Measurements from ENCODE around the gene SHH. TPM values are rescaled to one million over a fixed set of nuclear protein-coding genes. Genes with fewer than 3 reads are reported as not detected.

Gene SHH
- total and polyA plus RNA-seq, 3 experiments from 2014 or later = not detected

- Histone ChIP-seq H3K4me3 (ENCODE audit: low read length) (no peak overlapping the region), H3K27me3 (ENCODE audit: insufficient read depth, low read length, poor library complexity, severe bottlenecking) (no peaks in the 10 kb centered on the region), H3K9me3 (ENCODE audit: low read length) (no peaks in the 10 kb centered on the region), H3K27ac (ENCODE audit: low read depth, low read length) (no peak overlapping the region), H3K4me1 (ENCODE audit: insufficient read depth, low read length) (no peaks in the 10 kb centered on the region), H3K36me3 (ENCODE audit: insufficient read depth, low read length) (peaks cover 15% of the 10 kb centered on the region)
- ChIA-PET CTCF (no interaction called here), POLR2A (no interaction called here)
- H3K36me3 Mint-ChIP-seq = peaks cover 16 to 81% (median 36%) of the 10 kb centered on the region in 3 donors
- peaks cover 2 to 6% of the 10 kb centered on the region in 2 donors for H3K27me3 Mint-ChIP-seq
- no peaks in the 10 kb centered on the region for H3K9me3 Mint-ChIP-seq
- H3K4me1 Mint-ChIP-seq = peaks cover 3 to 11% (median 7%) of the 10 kb centered on the region in 3 donors
- H3K4me3 Mint-ChIP-seq = no peak overlapping the region
- no peak for DNase-seq
- no peak overlapping the region for H3K27ac Mint-ChIP-seq
These were observed 30.8 kb downstream of the SHH start for GRCh38 chr7:155781433-155781832.

- no peaks in the 10 kb centered on the region for H3K4me1 ChIP-seq (ENCODE audit: insufficient read depth, low read length)
- DNase-seq = no peak
- peaks cover 0 to 6% (median 1%) of the 10 kb centered on the region in 3 donors for H3K4me1 Mint-ChIP-seq
- no peak overlapping the region for H3K4me3 Mint-ChIP-seq
- peaks cover 20% of the 10 kb centered on the region for H3K36me3 ChIP-seq (ENCODE audit: insufficient read depth, low read length)
- H3K36me3 Mint-ChIP-seq = peaks cover 16 to 86% (median 36%) of the 10 kb centered on the region in 3 donors
- no peak overlapping the region for H3K27ac ChIP-seq (ENCODE audit: low read depth, low read length)
- H3K27me3 Mint-ChIP-seq = peaks cover under 1 to 2% of the 10 kb centered on the region in 2 donors
- H3K9me3 ChIP-seq (ENCODE audit: low read length) = no peaks in the 10 kb centered on the region
- ChIA-PET CTCF (interaction anchor here (1.7 kb wide), 1 partner anchor 182 kb away, joined by 5 read pairs; no protein-coding TSS in a partner anchor), POLR2A (no interaction called here)
- no peak overlapping the region for H3K4me3 ChIP-seq (ENCODE audit: low read length)
- H3K9me3 Mint-ChIP-seq = no peaks in the 10 kb centered on the region
- H3K27ac Mint-ChIP-seq = no peak overlapping the region
- no peaks in the 10 kb centered on the region for H3K27me3 ChIP-seq (ENCODE audit: insufficient read depth, low read length, poor library complexity, severe bottlenecking)
These were observed 31.4 kb downstream of the SHH start for GRCh38 chr7:155780884-155781283.

DNA sequence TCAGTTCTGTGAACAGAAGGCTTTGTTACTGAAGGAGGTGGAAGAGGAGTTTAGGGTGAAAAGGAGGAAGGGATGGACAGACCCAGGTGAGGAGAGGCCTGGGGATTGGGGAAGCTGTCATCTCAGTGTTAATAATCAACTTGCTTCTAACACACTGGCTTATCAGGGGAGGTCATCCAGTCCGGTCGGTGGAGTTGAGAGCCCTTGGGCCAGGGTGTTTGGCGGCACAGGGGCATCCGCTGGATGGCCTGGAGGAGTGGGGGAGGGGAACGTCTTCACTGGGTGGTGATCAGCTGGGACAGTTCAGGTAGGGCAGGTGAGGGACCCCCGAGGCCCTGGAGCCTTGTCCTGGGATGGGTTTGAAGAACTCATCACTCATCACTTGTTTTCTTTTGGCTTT lies 33.9 kb downstream of the SHH start:
- peaks cover 8 to 96% (median 31%) of the 10 kb centered on the region in 3 donors for H3K36me3 Mint-ChIP-seq
- POLR2A ChIA-PET = no interaction called here

GRCh38 chr7:155776606-155777005 lies 35.7 kb downstream of the SHH start:
- H3K27ac Mint-ChIP-seq = no peak overlapping the region
- no peak for DNase-seq
- peaks cover 45% of the 10 kb centered on the region for H3K36me3 ChIP-seq (ENCODE audit: insufficient read depth, low read length)
- CTCF ChIA-PET = interaction anchor here (3.8 kb wide), 1 partner anchor 10 kb away, joined by 17 read pairs; no protein-coding TSS in a partner anchor
- H3K9me3 Mint-ChIP-seq = no peaks in the 10 kb centered on the region
- H3K36me3 Mint-ChIP-seq = peaks cover 8 to 95% (median 26%) of the 10 kb centered on the region in 3 donors
- H3K27ac ChIP-seq (ENCODE audit: low read depth, low read length) = no peak overlapping the region
- no peaks in the 10 kb centered on the region for H3K4me1 ChIP-seq (ENCODE audit: insufficient read depth, low read length)
- no peaks in the 10 kb centered on the region for H3K9me3 ChIP-seq (ENCODE audit: low read length)
- H3K27me3 ChIP-seq (ENCODE audit: insufficient read depth, low read length, poor library complexity, severe bottlenecking) = no peaks in the 10 kb centered on the region
- POLR2A ChIA-PET = no interaction called here
- H3K27me3 Mint-ChIP-seq = peaks cover 0 to 2% of the 10 kb centered on the region in 2 donors
- no peaks in the 10 kb centered on the region for H3K4me1 Mint-ChIP-seq
- H3K4me3 ChIP-seq (ENCODE audit: low read length) = no peak overlapping the region
- no peak overlapping the region for H3K4me3 Mint-ChIP-seq

More for the DNA sequence above, 33.9 kb downstream of the SHH start:
- Histone ChIP-seq H3K27me3 (ENCODE audit: insufficient read depth, low read length, poor library complexity, severe bottlenecking) (no peaks in the 10 kb centered on the region), H3K36me3 (ENCODE audit: insufficient read depth, low read length) (peaks cover 39% of the 10 kb centered on the region), H3K4me1 (ENCODE audit: insufficient read depth, low read length) (no peaks in the 10 kb centered on the region), H3K4me3 (ENCODE audit: low read length) (no peak overlapping the region), H3K27ac (ENCODE audit: low read depth, low read length) (no peak overlapping the region), H3K9me3 (ENCODE audit: low read length) (no peaks in the 10 kb centered on the region)
- DNase-seq = no peak
- Mint-ChIP-seq H3K27ac (peak overlapping the region in 1 of 8 donors; percentile 32), H3K27me3 (peaks cover 0 to 4% of the 10 kb centered on the region in 2 donors), H3K4me1 (peaks cover 0 to 3% (median 0%) of the 10 kb centered on the region in 3 donors), H3K4me3 (no peak overlapping the region), H3K9me3 (no peaks in the 10 kb centered on the region)
- CTCF ChIA-PET = interaction anchor here (3.8 kb wide), 1 partner anchor 11 kb away, joined by 17 read pairs; no protein-coding TSS in a partner anchor

DNA sequence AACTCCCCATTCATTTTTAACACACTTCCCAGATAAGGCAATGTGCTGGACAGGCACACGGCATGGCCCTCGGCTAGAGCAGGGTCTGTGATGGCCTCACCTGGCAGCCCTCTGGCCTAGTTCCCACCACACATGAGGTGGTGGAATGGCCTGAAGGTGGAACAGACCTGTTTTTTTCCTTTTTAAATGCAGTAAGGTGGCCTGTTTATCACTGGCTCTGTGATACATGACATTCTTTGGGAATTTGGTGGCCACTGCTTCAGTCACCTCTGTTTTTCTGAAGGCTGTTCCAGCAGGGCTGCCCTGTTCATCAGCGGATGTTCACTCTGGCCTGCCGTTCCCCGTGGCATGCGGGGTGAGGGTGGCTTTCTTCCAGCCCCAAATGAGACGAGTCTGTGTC lies 36.6 kb downstream of the SHH start:
- no peaks in the 10 kb centered on the region for H3K9me3 ChIP-seq (ENCODE audit: low read length)
- peaks cover 53% of the 10 kb centered on the region for H3K36me3 ChIP-seq (ENCODE audit: insufficient read depth, low read length)
- H3K9me3 Mint-ChIP-seq = no peaks in the 10 kb centered on the region
- H3K4me3 ChIP-seq (ENCODE audit: low read length) = no peak overlapping the region
- ChIA-PET POLR2A (no interaction called here), CTCF (interaction anchor here (3.8 kb wide), 1 partner anchor 9 kb away, joined by 17 read pairs; no protein-coding TSS in a partner anchor)
- peaks cover 4 to 93% (median 18%) of the 10 kb centered on the region in 3 donors for H3K36me3 Mint-ChIP-seq
- no peak overlapping the region for H3K27ac ChIP-seq (ENCODE audit: low read depth, low read length)
- H3K4me1 ChIP-seq (ENCODE audit: insufficient read depth, low read length) = no peaks in the 10 kb centered on the region
- no peak overlapping the region for H3K4me3 Mint-ChIP-seq
- peak overlapping the region in 1 of 8 donors; percentile 43 for H3K27ac Mint-ChIP-seq
- peaks cover 0 to 2% of the 10 kb centered on the region in 2 donors for H3K27me3 Mint-ChIP-seq
- DNase-seq = no peak
- H3K27me3 ChIP-seq (ENCODE audit: insufficient read depth, low read length, poor library complexity, severe bottlenecking) = no peaks in the 10 kb centered on the region
- peaks cover 0 to 1% (median 0%) of the 10 kb centered on the region in 3 donors for H3K4me1 Mint-ChIP-seq

GRCh38 chr7:155774947-155775346 lies 37.3 kb downstream of the SHH start:
- POLR2A ChIA-PET = no interaction called here
- H3K36me3 Mint-ChIP-seq = peaks cover 4 to 93% (median 16%) of the 10 kb centered on the region in 3 donors
- H3K4me1 Mint-ChIP-seq = peaks cover 0 to 1% (median 0%) of the 10 kb centered on the region in 3 donors
- Histone ChIP-seq H3K27me3 (ENCODE audit: insufficient read depth, low read length, poor library complexity, severe bottlenecking) (no peaks in the 10 kb centered on the region), H3K9me3 (ENCODE audit: low read length) (no peaks in the 10 kb centered on the region), H3K36me3 (ENCODE audit: insufficient read depth, low read length) (peaks cover 60% of the 10 kb centered on the region), H3K27ac (ENCODE audit: low read depth, low read length) (no peak overlapping the region), H3K4me1 (ENCODE audit: insufficient read depth, low read length) (no peaks in the 10 kb centered on the region), H3K4me3 (ENCODE audit: low read length) (no peak overlapping the region)
- peaks cover 0 to 2% of the 10 kb centered on the region in 2 donors for H3K27me3 Mint-ChIP-seq
- H3K27ac Mint-ChIP-seq = no peak overlapping the region
- CTCF ChIA-PET = no interaction called here
- no peaks in the 10 kb centered on the region for H3K9me3 Mint-ChIP-seq
- no peak for DNase-seq
- H3K4me3 Mint-ChIP-seq = no peak overlapping the region

- peaks cover 74% of the 10 kb centered on the region for H3K36me3 ChIP-seq (ENCODE audit: insufficient read depth, low read length)
- H3K4me3 Mint-ChIP-seq = no peak overlapping the region
- H3K4me3 ChIP-seq (ENCODE audit: low read length) = no peak overlapping the region
- H3K4me1 ChIP-seq (ENCODE audit: insufficient read depth, low read length) = no peaks in the 10 kb centered on the region
- H3K27me3 Mint-ChIP-seq = peaks cover 0 to 2% of the 10 kb centered on the region in 2 donors
- H3K27ac ChIP-seq (ENCODE audit: low read depth, low read length) = no peak overlapping the region
- no peaks in the 10 kb centered on the region for H3K9me3 Mint-ChIP-seq
- CTCF ChIA-PET = interaction anchor here (1.0 kb wide), 1 partner anchor 175 kb away, joined by 4 read pairs; no protein-coding TSS in a partner anchor
- H3K27me3 ChIP-seq (ENCODE audit: insufficient read depth, low read length, poor library complexity, severe bottlenecking) = no peaks in the 10 kb centered on the region
- POLR2A ChIA-PET = no interaction called here
- no peak overlapping the region for H3K27ac Mint-ChIP-seq
- H3K9me3 ChIP-seq (ENCODE audit: low read length) = no peaks in the 10 kb centered on the region
- H3K36me3 Mint-ChIP-seq = peaks cover 4 to 96% (median 19%) of the 10 kb centered on the region in 3 donors
- no peak for DNase-seq
- peaks cover 0 to 1% (median 0%) of the 10 kb centered on the region in 3 donors for H3K4me1 Mint-ChIP-seq
These were observed 38.7 kb downstream of the SHH start for GRCh38 chr7:155773531-155773930.

- ChIA-PET POLR2A (interaction anchor here (0.6 kb wide), 1 partner anchor 126 kb away, joined by 4 read pairs; the partner anchor contains the start of gene RBM33), CTCF (interaction anchor here (0.5 to 6.5 kb wide), 3 partner anchors 29 to 857 kb away, joined by 3 to 88 read pairs (median 3); no protein-coding TSS in a partner anchor)
- H3K9me3 Mint-ChIP-seq = no peaks in the 10 kb centered on the region
- no peak overlapping the region for H3K4me3 Mint-ChIP-seq
- Histone ChIP-seq H3K4me1 (ENCODE audit: insufficient read depth, low read length) (no peaks in the 10 kb centered on the region), H3K4me3 (ENCODE audit: low read length) (no peak overlapping the region), H3K36me3 (ENCODE audit: insufficient read depth, low read length) (peaks cover 80% of the 10 kb centered on the region), H3K27me3 (ENCODE audit: insufficient read depth, low read length, poor library complexity, severe bottlenecking) (no peaks in the 10 kb centered on the region), H3K9me3 (ENCODE audit: low read length) (no peaks in the 10 kb centered on the region), H3K27ac (ENCODE audit: low read depth, low read length) (no peak overlapping the region)
- H3K36me3 Mint-ChIP-seq = peaks cover 0 to 96% (median 13%) of the 10 kb centered on the region in 3 donors
- H3K27ac Mint-ChIP-seq = peak overlapping the region in 2 of 8 donors; percentile 64 to 93
- no peak for DNase-seq
- H3K27me3 Mint-ChIP-seq = peaks cover 0 to 2% of the 10 kb centered on the region in 2 donors
- H3K4me1 Mint-ChIP-seq = peaks cover 5 to 9% (median 5%) of the 10 kb centered on the region in 3 donors
These were observed 42.0 kb downstream of the SHH start for GRCh38 chr7:155770241-155770640.
